ENCODE results near the gene C4orf54.

DNA sequence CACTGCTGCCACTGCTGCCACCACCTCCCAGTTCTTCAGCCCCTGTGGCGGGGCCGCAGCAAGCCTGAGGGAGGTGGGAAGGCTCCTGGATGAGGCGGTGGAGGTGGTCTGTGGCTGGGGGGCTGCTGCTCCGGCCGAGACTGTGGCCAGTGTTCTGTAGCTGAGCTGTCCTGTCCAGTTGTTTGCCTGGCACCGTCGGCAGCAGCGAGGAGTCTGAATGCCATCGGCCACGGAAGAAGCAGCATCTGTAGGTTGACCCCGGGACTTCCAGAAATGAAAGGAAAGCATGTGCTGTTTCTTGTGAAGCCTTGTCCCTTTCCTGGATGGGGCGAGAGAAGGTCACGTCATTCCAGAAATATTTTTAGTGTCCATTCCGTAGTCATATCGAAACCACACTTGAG lies 3.3 kb downstream of the C4orf54 start:
- TF ChIP-seq, protein P1, sequence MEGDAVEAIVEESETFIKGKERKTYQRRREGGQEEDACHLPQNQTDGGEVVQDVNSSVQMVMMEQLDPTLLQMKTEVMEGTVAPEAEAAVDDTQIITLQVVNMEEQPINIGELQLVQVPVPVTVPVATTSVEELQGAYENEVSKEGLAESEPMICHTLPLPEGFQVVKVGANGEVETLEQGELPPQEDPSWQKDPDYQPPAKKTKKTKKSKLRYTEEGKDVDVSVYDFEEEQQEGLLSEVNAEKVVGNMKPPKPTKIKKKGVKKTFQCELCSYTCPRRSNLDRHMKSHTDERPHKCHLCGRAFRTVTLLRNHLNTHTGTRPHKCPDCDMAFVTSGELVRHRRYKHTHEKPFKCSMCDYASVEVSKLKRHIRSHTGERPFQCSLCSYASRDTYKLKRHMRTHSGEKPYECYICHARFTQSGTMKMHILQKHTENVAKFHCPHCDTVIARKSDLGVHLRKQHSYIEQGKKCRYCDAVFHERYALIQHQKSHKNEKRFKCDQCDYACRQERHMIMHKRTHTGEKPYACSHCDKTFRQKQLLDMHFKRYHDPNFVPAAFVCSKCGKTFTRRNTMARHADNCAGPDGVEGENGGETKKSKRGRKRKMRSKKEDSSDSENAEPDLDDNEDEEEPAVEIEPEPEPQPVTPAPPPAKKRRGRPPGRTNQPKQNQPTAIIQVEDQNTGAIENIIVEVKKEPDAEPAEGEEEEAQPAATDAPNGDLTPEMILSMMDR (IDR thresholded peaks at IDR 0.05), result no peak
- TF ChIP-seq POLR2A (IDR thresholded peaks at IDR 0.05), result no peak
- no peak for TF ChIP-seq POLR2AphosphoS5 (IDR thresholded peaks at IDR 0.05)
